ENCODE data around the gene CCDC88C.

The CCDC88C gene

GRCh38 chr14:91416744-91417119 is 888 bp downstream of the CCDC88C start:
- no peak for TF ChIP-seq CTCF (conservative IDR thresholded peaks at IDR 0.05; ENCODE audit: control insufficient read depth, insufficient read depth, low read depth, low read length)

GRCh38 chr14:91415794-91416743 is 1.6 kb downstream of the CCDC88C start:
- H3K4me3 ChIP-seq (ENCODE audit: control insufficient read depth, low read depth, low read length) = no peak overlapping the region
- no peak for TF ChIP-seq CTCF (conservative IDR thresholded peaks at IDR 0.05; ENCODE audit: control insufficient read depth, insufficient read depth, low read depth, low read length)
- DNase-seq (ENCODE audit: low read depth) = no peak

More at GRCh38 chr14:91416744-91417119, 888 bp downstream of the CCDC88C start:
- DNase-seq (ENCODE audit: low read depth) = no peak
- no peak overlapping the region for H3K4me3 ChIP-seq (ENCODE audit: control insufficient read depth, low read depth, low read length)

- no peak for TF ChIP-seq CTCF (conservative IDR thresholded peaks at IDR 0.05; ENCODE audit: control insufficient read depth, insufficient read depth, low read depth, low read length)
- H3K4me3 ChIP-seq (ENCODE audit: control insufficient read depth, low read depth, low read length) = no peak overlapping the region
- no peak for DNase-seq (ENCODE audit: low read depth)
Measured at GRCh38 chr14:91414475-91414833, 3.2 kb downstream of the CCDC88C start.

- no peak for DNase-seq (ENCODE audit: low read depth)
- no peak for TF ChIP-seq CTCF (conservative IDR thresholded peaks at IDR 0.05; ENCODE audit: control insufficient read depth, insufficient read depth, low read depth, low read length)
- no peak overlapping the region for H3K4me3 ChIP-seq (ENCODE audit: control insufficient read depth, low read depth, low read length)
Measured at GRCh38 chr14:91413547-91414474, 3.8 kb downstream of the CCDC88C start.

GRCh38 chr14:91412939-91413338 is 4.7 kb downstream of the CCDC88C start:
- no peak for DNase-seq (ENCODE audit: low read depth)
- no peak overlapping the region for H3K4me3 ChIP-seq (ENCODE audit: control insufficient read depth, low read depth, low read length)
- TF ChIP-seq CTCF (conservative IDR thresholded peaks at IDR 0.05; ENCODE audit: control insufficient read depth, insufficient read depth, low read depth, low read length) = no peak

GRCh38 chr14:91410771-91411536 is 6.7 kb downstream of the CCDC88C start:
- no peak for DNase-seq (ENCODE audit: low read depth)

More at GRCh38 chr14:91410771-91411536, 6.7 kb downstream of the CCDC88C start:
- TF ChIP-seq CTCF (conservative IDR thresholded peaks at IDR 0.05; ENCODE audit: control insufficient read depth, insufficient read depth, low read depth, low read length) = no peak
- no peak overlapping the region for H3K4me3 ChIP-seq (ENCODE audit: control insufficient read depth, low read depth, low read length)
